ENCODE results near the gene ZFR.
"Not testable (repeated sequence)": the region's sequence is repeated elsewhere in the genome, so short reads cannot be mapped to it uniquely, and the experiment has no call there.

The ZFR gene

DNA sequence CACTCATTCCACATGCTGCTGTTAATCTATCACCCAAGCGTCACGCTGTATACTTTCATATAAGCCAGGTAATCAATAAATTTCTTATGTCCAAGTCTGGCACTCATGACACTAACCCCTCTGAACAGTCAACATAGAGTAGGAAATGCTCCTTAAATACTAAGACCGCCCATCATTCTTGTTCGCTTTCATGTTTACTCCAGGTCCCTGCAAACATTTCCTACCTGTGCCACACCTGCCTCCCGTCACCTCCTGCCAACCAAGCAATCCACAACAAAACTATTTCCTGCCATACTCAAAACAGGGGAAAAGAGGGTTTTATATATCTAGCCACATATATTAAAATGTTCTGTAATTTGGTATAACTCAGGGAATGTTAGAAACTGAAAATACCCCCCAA lies 39.0 kb downstream of the ZFR start:
- no peak for DNase-seq

DNA sequence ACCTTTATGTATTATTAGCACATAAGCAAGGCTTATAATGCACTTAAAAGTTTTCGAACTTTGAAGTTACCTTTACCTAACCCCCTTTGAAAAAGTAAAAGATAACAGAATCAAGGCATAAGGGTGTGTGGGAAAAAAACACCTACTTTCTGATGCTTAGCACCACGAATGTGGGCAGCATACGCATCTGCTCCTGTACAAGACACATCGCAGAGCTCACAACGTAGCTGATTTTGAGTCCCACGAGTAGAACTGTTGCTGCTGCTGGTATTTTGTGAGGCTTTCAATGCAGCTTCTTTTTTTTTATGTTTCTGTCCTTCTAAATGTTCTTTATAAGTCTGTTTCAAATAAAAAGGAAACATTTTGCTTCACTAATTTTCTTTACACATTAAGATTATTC lies 40.8 kb downstream of the ZFR start:
- DNase-seq, result no peak

DNA sequence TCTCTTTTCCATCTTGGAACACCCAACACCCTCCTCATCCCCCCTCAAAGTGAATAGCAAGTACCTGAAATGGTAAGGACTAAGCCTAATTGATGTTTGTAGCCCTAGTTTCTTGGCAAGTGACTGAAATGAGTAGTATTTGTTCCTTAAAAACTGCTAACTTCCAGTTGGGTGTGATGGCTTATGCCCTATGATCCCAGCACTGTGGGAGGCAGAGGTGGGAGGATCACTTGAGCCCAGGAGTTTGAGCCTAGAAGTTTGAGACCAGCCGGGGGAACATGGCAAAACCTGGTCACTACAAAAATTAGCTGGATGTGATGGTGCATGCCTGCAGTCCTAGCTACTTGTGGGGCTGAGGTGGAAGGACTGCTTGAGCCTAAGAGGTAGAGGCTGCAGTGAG lies 44.1 kb downstream of the ZFR start:
- no peak for DNase-seq

DNA sequence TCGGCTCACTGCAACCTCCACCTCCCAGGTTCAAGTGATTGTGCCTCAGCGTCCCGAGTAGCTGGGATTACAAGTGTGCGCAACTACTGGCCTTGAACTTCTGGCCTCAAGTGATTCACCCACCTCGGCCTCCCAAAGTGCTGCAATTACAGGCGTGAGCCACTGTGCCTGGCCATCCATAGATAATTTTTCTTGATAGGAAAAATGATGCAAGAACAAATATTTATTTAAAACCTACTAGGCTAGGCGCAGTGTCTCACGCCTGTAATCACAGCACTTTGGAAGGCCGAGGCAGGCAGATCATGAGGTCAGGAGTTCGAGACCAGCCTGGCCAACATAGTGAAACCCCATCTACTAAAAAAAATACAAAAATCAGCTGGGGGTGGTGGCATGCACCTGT lies 45.8 kb downstream of the ZFR start:
- DNase-seq, result not testable (repeated sequence)

DNA sequence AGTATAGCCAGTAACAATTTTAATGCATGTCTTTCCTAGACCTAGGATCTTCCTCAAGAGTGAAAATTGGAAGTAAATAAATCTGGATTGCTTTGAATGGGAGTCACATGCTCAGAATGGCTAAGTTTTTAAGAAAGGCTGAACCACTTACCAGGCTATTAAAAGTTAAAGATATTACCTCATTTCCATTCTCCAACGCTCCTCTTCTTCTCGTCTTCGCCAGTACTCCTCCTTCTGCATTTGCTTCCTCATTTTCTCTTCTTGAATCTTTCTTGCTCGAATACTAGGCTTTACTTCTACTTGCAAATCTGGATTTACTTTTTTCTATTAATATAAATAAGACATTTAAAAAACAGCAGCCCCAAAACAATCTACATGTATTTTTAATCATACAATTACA lies 49.6 kb downstream of the ZFR start:
- DNase-seq, result no peak

DNA sequence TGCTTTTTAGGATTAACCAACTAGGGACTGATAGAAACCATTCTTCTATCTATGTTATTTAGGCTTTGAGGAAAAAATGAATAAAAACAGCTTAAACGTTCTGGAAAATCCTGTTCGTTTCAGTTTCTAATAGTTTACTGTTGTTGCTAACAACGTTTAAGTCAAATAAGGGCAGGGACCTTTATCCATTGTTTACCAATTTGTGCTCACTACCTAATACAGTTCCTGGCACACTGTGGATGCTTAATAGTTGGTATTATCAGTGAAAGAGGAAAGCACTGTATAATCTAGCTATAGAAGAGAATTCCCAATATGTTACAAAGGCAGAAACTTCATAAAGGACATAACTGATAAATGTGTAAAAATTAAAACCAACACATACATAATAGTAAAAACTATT lies 52.5 kb downstream of the ZFR start:
- DNase-seq, result no peak

DNA sequence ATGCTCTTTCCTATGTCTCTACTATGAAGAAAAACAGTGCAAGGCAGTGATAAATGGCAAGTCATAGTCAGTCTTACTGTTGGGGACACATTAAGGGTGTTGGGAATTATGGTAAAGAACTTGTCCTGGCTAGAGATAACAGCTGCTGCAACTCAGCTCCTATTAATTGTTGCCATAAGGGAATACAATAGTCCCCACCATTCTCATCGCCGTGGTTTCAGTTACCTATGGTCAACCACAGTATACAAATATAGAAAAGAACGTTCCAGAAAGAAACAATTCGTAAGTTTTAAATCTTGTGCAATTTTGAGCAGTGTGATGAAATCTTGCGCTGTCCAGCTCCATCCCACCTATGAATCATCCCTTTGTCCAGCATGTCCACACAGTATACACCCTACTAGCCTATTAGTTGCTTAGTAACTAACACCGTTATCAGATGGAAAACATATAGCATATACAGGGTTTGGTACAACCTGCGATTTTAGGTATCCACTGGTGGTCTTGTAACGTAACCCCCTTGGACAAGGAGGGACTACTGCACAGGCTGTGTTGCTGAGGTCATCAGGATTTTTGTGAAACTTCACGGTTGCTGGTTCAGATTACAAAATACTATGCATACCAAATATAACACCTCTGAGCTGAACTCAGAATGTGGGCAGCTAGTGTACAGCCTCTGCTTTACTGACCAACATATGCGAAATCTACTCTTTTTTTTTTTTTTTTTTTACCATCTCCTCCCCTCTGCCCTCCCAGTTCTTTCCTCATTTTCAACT lies 53.5 kb downstream of the ZFR start:
- no peak for DNase-seq

DNA sequence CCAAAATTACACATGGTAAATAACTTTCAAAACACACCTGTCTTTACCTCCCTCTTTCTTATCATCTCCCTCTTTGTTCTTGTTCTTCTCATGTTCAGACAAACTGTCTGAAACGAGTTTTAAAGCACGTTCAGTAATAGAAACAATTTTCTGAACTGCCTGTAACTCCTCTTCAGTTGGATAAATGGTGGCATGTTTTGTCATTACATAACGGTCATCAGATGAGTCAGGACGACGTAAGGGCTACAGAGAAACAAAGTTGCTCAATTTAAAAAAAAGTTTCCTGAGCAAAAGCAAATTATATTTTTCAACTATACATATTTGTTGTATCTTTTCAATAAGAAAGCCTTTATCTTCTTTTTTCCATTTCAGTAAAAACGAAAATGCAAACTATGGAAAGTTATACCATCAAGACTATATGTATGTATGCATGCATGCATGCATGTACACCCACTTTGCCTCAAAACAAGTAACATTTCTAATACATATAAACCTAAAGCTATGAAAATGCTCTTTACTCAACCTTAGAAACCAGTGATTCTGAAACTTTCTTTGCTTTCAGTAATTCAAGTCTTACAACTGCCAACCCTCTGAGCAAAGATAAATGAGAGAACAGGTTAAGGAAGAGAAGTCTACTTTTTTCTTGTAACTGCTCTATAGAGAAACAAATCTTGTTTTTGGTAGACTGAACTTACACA lies 56.0 kb downstream of the ZFR start:
- DNase-seq, result no peak

DNA sequence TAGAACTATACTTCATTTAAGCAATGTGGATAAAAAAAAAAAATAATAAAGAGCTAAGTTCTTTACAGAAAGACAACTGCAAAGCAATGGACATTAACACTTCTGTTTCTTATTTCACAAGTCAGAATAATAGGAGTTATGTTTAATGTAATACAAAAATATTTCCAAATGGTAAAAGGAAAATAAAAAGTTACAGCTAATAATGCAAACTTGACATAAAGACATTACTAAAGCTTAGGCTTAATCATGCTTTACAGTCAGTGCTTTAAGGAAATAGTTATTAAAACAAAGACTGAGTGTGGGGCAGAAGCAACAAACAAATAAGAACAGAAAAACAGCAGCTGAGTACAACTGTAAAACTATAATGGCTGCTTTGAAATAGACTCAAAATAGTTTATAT lies 56.7 kb downstream of the ZFR start:
- no peak for DNase-seq

DNA sequence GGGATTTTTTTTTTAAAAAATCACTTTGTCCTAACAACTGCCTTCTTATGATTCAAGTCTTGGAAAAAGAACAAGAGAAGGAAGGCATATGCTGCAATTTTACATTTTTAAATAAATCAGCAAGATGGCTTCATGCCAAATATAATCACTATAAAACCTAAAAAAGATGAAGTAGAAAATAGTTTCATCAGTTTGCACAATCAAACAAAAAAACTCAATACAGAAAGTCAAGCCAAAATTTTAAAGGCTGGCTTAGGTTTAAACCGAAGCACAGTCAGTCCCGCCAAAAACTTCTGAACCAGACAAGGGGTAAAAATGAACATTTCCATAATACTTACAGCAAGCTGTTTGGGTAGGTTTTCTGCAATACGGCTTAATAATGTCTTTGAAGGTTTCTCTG lies 57.3 kb downstream of the ZFR start:
- DNase-seq, result no peak

DNA sequence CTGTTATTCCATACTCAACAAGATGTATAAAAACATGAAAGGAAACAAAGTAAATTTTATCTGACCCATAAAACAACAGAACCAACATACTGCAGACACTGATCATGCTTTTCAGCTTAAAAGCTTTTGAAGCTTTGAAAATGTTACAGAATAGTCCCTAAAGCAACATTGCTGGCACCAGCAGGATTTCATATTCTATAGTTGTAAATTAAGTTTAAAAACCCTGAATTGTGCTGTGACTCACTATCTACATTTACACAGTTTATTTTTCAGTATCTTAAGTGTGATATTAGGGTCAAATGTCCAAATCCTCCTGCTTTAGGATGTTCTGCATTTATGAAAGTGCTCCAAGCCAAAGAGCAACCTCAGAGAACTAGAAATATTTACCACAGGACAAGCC lies 59.9 kb downstream of the ZFR start:
- DNase-seq, result no peak

DNA sequence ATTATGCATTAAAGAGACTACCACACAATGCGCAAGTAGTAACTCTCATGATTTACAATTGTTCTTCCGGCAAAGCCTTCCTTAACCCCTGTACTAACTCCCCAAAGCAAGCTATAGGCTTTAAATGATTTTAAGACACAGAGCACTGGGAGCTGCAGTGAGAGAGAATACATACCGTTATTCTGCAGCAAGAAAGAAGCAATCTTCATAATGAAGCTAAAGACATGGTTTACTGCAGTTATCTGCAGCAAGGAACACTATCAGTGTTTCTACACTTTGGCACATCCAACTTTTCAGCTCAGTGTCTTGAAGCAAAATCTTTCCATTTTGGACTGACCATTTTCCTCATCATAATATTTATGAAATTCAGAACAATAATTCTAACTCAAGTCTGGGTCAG lies 61.0 kb downstream of the ZFR start:
- no peak for DNase-seq

DNA sequence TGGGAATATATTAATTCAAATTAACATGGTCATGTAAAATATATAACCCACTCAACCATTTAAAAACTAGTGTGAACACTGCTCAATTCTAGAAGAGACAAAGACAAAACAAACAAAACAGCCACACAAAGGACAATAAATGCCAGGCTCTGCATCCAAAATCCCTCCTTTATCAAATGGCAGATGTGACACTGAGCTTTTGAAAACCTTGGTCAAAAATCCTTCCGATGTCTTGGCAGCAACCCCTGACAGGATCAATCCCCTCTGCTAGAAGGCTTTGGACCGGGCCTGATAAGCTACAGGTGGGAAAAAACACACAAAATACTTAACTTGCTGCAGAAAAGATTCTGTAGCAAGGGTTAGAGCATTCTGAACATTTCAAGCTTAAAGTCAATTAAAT lies 61.5 kb downstream of the ZFR start:
- no peak for DNase-seq

DNA sequence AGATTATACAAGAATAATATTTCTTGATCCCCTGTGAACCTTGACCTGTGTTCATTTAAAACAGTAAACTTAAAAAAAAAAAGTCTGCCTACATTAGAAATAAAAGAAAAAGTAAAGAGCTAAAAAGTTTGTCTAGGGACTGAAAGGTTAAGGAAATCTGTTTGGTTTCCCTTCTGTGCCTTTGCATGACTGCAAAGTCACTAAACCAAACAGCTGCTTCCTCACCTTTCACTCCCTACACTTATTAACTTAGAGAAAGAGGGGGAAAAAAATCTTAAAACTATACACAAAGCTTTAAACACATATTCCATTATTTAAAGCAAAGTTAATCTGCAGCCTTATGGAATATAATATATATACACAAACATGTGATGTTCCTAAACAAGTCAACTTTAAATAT lies 65.1 kb downstream of the ZFR start:
- no peak for DNase-seq

DNA sequence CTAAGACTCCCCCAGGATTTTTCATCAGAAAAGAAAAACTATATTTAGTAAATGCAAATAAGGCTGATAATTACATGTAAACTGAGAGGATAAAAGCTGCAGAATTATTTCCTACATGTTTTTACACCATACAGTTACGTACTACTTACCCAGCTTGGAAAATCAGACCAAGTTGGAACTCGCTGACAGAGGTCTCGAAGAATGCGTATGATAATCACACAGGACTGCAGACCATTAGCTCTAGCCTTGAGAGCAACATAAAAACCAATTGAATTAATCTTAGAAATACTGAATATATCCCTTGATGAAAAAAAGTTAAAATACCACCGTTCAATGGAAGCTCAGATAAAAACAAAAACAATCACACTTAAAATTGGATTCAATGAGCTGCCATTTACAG lies 65.6 kb downstream of the ZFR start:
- no peak for DNase-seq

DNA sequence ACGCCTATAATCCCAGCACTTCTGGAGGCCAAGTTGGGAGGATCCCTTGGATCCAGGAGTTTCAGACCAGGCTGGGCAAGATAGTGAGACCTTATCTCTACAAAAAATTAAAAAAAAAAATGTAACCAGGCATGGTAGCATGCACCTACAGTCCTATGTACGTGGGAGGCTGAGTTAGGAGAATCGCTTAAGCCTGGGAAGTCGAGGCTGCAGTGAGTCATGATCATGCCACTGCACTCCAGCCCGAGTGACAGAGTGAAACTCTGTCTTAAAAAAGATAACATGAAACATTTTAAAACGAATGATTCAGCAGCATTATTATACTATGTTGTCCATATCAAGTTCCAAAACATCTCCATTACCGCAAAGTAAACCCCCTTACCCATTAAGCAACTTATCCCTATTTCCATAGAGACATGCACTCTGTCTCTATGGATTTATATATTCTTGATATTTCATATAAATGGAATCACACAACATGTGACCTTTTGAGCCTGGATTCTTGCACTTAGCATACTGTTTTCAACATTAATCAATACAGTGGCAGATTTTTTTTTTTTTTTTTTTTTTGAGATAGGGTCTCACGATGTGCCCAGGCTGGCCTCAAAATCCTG lies 74.9 kb downstream of the ZFR start:
- no peak for DNase-seq

DNA sequence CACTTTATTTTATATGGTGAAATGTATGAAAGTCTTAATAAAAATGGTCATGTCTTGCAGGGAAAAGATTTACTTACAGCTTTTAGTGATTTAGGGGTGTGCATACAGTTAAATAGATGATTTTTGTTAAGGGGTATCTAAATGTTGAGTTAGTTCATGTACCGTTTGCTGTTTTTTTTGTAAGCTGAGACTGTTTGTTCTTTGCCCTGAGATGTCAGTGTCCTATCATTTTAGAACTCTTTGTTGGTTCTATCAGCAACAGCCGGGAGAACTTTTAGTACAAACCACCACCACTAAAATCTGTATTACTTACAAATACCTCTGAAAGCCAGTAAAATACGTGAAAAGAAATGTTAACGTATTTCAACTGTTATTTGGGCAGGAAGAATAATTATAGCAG lies 75.5 kb downstream of the ZFR start:
- DNase-seq, result no peak

DNA sequence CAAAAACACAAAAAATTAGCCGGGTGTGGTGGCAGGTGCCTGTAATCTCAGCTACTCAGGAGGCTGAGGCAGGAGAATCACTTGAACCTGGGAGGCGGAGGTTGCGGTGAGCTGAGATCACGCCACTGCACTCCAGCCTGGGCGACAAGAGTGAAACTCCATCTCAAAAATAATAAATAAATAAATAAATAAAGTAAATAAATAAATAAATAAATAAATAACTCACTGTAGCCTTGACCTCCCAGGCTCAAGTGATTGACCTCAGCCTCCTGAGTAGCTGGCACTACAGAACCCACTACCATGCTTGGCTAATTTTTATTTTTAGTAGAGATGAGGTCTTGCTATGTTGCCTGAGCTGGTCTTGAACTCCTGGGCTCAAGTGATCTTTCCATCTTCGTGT lies 77.3 kb downstream of the ZFR start:
- DNase-seq, result not testable (repeated sequence)

DNA sequence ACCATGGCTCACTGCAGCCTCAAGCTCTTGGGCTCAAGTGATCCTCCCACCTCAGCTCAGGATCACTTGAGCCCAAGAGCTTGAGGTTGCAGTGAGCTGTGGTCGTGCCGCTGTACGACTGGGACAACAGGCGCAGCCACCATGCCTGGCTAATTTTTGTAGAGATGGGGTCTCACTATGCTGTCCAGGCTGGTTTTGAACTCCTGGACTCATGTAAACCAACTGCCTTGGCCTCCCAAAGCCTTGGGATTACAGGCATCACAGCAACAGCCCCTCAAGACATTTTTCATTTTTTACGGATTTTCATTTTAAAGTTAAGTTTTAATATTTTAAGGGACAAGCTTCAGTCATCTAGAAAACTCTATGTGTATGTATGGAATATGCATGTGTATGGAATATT lies 78.9 kb downstream of the ZFR start:
- DNase-seq, result no peak

DNA sequence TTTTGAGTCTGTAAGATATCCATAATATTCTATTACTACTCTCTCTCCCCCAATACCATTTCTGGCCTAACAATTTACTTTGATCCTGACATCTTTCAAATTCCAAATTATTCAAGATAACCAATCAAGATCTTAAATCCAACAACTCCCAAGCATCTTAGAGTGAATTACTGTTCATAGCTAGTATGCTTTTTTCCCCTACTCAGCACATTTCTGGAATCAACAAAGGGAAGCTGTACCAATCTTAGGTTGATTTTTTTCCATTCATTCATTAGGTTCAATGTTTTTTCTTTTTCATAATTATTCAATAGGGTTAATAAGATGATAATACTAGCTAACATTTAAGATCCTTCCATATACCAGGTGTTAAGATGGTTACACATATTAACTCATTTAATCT lies 81.5 kb downstream of the ZFR start:
- DNase-seq, result no peak

DNA sequence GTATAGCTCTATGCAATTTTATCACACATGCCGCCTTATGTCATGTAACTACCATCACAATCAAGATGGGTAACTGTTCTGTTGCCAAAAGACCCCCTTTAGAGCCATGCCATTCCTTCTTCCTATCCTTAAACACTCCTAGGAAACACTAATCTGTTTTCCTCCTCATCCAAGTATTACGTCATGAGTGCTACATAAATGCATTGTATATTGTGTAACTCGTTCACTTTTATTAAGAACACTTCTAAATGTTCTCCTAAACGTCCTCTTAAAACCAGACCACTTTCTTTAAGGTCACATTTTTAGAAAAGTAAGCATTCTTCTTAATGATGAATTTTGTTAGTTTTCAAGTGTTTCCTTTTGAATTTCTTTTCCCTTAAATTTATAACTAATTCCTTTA lies 82.0 kb downstream of the ZFR start:
- DNase-seq, result no peak

DNA sequence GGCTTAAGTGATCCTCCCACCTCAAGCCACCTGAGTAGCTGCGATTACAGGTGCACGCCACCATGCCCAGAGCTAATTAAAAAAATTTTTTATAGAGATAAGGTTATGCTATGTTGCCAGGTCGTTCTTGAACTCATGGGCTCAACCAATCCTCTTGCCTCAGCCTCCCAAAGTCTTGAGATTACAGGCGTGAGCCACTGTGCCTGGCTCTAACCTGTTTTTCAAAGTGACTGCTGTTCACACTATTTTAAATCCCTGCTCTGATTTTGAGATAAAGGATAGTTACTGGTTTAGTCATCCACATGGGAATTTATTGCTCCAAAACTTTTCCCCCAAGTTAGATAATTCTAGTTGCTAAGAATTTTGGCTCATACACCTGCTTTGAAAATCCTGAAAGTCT lies 83.6 kb downstream of the ZFR start:
- DNase-seq, result no peak

DNA sequence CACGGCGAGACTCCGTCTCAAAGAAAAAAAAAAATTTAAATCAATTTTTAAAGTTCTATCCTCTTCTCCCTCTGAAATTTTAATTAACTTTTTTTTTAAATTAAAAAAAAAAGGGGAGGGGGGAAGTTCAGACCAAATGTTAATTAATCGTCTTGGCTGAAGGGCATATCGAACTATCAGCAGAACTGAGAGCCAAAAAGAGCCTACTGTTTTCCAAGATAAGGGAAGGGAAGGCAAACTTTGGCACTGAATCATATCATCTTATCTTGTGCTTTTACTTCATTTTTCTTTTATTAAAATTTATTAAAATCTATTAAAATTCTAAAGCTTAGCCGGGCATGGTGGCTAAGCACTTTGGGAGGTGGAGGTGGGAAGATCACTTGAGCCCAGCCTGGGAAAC lies 85.9 kb downstream of the ZFR start:
- no peak for DNase-seq

DNA sequence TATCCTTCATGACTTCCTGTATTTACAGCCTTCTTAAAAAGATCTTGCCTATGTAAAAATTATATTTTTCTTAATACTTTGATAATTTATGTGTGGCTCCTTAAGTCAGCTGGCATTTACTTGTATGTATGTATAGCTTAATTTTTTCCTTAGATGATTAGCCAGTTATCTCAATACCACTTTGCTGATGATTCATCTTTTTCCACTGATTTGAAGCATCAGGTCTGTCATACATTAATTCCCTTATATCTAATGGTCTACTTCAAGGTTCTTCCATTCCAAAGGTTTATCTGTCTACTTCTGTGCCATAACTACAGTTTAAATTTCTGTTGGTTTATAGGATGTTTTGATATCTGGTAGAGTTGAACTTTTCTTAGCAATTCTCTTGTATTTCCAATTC lies 86.9 kb downstream of the ZFR start:
- DNase-seq, result no peak

DNA sequence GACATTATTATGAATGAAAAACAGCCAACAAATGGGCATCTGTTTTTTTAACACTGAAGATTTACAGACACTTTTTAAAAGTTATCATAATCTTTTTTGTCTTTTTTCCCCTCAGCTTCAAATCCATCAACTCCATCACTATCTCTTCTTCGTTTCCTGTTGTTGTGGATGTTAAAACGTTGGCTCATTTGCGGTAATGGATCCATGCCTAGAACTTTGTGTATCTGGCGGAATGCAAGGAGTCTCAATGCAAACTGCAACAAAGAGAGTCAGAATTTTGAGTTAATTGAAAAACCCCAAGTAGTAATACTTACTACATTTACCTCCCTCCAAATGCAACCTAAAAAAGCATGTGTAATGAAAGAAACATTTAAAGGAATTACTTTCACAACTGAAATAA lies 88.9 kb downstream of the ZFR start:
- DNase-seq, result no peak
